Limb (tissue), 2 donors: ENCODE results near the gene PCBP4.
A peak's percentile ranks its signal among the peaks of the same experiment; 100 is the strongest.

ENCODE experiments used
- DNase-seq, 2 donors: peaks; one replicate each; pipeline ENCODE4 v3.0.0-alpha.2; 2016; ENCODE audit errors: extremely low spot score in 2 of 2

Gene PCBP4

DNA sequence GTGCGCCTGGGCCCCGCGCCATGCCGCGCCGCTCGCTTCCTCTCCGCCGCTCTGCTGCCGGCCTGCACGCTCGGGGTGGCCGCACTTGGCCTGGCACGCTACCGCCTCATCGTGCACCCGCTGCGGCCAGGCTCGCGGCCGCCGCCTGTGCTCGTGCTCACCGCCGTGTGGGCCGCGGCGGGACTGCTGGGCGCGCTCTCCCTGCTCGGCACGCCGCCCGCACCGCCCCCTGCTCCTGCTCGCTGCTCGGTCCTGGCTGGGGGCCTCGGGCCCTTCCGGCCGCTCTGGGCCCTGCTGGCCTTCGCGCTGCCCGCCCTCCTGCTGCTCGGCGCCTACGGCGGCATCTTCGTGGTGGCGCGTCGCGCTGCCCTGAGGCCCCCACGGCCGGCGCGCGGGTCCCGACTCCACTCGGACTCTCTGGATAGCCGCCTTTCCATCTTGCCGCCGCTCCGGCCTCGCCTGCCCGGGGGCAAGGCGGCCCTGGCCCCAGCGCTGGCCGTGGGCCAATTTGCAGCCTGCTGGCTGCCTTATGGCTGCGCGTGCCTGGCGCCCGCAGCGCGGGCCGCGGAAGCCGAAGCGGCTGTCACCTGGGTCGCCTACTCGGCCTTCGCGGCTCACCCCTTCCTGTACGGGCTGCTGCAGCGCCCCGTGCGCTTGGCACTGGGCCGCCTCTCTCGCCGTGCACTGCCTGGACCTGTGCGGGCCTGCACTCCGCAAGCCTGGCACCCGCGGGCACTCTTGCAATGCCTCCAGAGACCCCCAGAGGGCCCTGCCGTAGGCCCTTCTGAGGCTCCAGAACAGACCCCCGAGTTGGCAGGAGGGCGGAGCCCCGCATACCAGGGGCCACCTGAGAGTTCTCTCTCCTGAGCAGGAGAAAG is 11.1 kb downstream of the PCBP4 start:
- peak; percentile 21 to 68 for DNase-seq

DNA sequence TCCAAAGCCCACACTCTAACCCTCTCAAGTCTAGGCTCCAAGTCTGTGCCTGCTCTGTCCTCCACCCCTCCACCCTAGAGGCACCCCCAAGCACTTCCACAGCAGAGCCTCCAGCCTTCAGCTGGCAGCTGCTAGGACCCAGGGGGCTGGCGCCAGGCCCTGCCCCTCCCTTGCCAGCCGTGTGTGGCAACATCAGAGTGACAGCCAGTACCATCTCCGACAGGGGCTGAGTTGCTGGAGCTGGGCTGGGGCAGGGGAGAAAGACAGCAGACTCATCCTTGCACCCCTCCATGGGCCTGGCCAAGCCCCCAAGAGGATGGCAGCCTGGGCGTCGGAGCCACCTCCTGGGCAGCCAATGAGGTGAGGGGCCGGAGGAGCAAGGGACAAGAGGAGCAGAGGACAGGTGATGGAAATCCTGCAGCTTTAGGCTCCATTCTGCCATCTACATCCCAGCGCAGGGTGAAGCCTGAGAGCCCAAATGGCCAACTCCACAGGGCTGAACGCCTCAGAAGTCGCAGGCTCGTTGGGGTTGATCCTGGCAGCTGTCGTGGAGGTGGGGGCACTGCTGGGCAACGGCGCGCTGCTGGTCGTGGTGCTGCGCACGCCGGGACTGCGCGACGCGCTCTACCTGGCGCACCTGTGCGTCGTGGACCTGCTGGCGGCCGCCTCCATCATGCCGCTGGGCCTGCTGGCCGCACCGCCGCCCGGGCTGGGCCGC is 11.9 kb downstream of the PCBP4 start, which contains the start of gene GPR62:
GPR62 (plus strand) TSS at position 207 of the 718 bp plus-strand sequence; CDS start at position 479, 272 bp downstream.
- DNase-seq = no peak

DNA sequence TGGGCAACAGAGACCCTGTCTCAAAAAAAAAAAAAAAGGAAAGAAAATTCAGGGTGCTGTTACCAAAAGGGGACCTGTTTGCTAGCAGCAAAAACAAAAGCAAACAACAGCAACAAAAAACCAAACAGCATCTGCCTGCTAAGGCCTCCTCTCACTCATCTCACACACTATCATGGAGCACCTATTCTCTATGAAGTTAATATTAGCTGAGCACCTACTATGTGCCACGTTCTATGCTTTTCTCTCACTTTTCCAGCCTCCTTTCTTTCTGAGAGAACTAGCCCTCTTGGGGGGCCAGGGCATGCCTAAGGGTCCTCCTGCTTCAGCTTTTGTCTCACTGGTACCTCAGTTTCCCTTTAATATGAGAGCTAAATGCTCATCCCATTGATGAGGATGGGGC is 12.5 kb downstream of the PCBP4 start:
- DNase-seq = no peak

DNA sequence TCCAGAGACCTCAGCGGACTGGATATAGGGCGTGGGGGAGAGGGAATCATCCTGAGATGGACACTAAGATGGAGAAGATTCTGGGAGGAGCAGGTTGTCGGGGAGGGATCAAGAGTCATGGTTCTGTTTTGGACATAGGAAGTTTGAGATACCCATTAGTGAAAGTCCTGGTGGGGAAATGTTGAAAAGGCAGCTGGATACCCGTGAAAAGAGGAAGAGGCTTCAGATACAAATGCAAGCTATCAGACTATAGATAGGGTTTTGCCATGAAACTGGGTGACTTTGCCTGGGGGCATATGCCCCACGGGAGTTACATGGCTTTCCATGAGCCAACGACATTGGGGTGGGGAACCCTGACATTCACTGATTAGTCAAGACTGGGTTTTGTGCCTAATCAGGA is 13.1 kb downstream of the PCBP4 start:
- no peak for DNase-seq

DNA sequence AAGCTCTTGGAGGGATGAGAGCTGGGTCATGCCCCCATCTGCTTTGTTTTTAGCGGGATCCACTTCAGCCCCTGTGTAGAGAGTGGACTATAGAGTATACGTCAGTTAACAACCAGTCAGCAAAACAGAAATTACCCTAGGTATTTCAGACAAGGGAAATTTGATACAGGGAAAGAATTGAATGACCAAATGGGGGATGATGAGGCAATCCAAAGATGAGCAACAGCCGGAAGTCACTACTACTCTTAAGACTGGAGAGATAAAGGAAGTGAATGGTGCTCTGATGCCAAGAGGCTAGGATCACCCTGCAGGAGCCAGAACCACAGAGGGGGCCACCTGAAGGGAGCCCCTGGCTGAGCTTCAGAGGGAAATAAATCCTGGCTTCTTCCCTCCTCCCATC is 13.8 kb downstream of the PCBP4 start:
- no peak for DNase-seq

DNA sequence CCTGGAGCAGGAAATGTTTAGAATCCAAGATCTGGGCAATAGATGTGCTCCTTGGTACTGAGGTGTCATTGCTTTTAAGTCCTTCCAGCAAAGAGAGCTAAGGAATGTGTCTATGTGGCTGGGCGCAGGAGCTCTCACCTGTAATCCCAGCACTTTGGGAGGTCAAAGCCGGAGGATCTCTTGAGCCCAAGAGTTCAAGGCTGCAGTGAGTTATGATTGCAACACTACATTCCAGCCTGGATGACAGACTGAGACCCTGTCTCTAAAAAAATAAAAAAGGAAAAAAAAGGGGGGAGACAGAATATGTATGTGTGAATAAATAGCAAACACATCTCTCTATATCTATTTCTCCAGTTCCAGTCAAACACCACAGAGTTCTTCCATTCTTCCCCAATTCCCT is 16.4 kb downstream of the PCBP4 start:
- no peak for DNase-seq

DNA sequence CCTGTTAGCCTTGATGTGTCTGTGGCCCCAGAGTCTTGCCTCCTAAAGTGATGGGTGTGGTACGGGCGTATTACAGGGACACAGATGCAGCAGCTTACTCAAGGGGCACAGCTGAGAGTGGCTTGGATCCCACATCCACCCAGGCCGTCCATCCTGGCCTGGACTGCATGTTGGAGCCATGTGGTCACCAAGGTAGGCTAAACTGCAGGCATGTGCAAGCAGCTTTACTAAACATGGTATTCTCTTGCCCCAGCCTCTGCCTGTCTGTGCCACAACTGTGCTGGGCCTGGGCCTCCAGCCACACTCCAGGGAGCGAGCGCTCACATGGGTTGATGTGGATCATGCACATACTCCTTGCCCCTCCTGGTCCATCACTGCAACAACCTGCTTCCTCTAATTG is 18.1 kb downstream of the PCBP4 start:
- no peak for DNase-seq

DNA sequence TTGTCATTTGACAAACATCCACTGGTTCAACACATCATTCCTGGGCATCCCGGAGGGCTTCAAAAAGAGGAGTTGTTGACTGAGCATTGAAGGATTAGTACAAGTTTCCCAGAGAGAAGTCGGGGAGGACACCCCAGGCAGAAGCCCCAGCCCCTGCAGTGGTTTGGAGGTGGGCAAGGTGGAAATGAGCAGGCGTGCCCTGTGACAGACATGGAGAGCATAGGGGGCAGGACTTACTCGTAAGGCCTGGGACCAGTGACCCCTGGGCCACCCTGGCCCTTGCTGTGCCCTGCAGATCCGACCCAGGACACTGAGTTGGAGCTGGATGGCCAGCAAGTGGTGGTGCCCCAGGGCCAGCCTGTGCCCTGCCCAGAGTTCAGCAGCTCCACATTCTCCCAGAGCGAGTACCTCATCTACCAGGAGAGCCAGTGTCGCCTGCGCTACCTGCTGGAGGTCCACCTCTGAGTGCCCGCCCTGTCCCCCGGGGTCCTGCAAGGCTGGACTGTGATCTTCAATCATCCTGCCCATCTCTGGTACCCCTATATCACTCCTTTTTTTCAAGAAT is 19.2 kb downstream of the PCBP4 start:
- peak in 1 of 2 donors; percentile 13 for DNase-seq

DNA sequence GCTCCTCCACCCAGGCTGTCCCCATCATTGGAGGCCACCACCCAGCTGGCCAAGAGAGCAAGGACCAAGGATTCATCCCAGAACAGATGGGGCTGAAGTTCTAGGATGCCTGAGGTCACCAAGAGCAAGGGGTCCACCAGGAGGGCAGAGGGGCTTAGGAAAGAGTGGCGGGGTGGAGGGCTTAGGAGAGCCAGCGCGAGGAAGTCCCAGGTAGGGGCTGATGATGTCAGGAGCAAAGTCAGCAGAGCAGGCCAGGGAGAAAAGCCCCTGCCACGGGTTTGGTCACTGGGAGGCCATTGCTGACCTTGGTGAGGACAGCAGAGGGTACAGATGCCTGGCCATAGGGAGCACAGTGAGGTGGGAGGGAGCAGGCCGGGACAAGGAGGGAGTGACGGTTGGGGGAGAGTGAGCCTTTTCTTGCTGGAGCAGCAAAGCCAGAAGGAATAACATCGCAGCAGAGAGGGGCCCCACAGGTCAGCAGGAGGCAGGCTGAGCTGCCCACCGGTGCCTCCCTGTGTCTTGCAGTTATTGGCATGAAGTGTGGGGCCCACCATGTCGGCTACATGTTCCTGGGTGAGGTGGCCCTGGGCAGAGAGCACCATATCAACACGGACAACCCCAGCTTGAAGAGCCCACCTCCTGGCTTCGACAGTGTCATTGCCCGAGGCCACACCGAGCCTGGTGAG is 19.9 kb downstream of the PCBP4 start:
- DNase-seq = peak in 1 of 2 donors; percentile 18

DNA sequence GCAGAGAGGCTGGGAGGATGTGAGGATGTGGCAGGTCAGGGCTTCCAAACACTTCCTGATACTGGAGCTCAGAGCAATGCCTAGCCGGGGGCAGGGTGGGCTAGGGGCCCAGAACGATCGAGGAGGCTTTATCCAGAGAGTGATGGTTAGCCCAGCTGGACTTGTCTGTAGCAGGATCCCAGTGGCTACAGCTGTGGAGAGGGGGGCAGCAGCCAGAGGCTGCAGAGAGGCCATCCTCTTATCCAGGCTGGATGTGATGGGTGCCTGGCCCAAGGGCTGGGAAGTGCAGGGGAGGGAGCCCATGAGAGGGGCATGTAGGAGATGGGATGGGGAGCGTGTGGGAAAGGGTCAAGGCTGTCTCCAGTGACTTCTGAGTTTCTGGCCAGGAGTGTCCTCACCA is 20.5 kb downstream of the PCBP4 start:
- DNase-seq = peak in 1 of 2 donors; percentile 14

DNA sequence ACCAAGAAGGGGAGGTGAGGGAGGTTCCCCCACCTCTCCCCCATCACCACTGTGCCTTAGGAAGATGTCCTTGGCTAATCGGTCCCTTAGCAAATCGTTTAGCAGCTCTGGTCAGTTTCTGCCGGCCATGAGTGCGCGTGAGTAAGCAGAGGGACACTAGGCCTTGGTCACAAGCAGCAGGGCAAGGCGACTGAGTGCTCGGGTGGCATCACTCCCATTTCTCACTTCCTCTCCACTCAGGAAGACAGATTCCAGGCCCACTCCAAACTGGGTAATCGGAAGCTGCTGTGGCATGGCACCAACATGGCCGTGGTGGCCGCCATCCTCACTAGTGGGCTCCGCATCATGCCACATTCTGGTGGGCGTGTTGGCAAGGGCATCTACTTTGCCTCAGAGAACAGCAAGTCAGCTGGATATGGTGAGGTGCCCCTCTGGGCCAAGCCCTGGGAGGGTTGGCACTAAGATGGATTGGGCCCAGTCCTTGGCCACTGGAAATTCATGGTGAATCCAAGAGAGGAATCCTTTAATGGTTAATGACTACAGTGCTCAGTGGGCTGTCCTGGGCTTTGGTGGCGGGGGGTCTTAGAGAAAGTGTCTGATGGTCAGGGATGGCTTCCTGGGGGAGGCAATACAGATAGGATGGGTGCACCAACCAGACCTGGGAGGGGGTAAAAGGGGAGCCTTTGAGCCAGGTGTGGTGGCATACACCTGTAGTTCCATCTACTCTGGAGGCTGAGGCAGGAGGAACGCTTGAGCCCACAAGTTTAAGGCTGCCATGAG is 21.1 kb downstream of the PCBP4 start:
- peak in 1 of 2 donors; percentile 17 for DNase-seq

DNA sequence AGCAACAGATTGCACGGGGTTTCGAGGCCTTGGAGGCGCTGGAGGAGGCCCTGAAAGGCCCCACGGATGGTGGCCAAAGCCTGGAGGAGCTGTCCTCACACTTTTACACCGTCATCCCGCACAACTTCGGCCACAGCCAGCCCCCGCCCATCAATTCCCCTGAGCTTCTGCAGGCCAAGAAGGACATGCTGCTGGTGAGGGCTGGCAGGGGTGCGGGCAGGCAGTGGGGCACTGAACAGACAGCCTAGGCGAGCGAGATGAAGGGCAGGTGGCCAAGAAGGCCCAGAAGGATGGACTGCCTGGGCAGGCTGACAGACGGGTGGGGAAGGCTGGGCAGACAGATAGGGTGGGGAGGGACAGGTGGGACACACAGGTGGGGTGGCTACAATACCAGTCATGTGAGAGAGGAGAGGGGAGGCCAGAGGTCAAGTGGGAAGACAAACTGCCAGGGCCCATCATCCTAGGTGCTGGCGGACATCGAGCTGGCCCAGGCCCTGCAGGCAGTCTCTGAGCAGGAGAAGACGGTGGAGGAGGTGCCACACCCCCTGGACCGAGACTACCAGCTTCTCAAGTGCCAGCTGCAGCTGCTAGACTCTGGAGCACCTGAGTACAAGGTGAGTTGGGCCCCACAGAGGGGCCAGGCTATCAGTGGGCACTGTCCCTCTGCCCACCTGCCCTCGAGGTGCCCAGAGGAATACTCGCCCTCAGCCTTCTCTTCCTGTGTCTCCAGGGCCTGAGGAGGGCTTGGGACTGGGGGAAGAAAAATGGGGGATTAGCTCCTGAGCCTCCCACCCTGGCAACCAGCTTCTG is 22.0 kb downstream of the PCBP4 start:
- DNase-seq = peak in 1 of 2 donors; percentile 23

DNA sequence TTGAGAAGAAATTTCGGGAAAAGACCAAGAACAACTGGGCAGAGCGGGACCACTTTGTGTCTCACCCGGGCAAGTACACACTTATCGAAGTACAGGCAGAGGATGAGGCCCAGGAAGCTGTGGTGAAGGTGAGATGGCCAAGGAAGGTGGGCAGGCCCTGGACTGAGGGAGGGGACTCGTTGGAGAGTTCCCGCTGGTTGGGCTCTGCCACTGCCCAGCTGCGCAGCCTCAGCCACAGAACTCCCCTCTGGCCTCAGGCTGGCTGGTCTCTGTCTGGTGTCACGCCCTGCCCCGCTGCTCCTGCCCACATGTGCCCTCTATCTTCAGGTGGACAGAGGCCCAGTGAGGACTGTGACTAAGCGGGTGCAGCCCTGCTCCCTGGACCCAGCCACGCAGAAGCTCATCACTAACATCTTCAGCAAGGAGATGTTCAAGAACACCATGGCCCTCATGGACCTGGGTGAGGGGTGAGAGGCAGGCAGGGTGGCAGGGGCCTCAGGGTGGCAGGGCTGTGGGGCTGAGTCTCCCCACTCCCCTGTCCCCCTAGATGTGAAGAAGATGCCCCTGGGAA is 22.7 kb downstream of the PCBP4 start:
- DNase-seq = peak in 1 of 2 donors; percentile 16

DNA sequence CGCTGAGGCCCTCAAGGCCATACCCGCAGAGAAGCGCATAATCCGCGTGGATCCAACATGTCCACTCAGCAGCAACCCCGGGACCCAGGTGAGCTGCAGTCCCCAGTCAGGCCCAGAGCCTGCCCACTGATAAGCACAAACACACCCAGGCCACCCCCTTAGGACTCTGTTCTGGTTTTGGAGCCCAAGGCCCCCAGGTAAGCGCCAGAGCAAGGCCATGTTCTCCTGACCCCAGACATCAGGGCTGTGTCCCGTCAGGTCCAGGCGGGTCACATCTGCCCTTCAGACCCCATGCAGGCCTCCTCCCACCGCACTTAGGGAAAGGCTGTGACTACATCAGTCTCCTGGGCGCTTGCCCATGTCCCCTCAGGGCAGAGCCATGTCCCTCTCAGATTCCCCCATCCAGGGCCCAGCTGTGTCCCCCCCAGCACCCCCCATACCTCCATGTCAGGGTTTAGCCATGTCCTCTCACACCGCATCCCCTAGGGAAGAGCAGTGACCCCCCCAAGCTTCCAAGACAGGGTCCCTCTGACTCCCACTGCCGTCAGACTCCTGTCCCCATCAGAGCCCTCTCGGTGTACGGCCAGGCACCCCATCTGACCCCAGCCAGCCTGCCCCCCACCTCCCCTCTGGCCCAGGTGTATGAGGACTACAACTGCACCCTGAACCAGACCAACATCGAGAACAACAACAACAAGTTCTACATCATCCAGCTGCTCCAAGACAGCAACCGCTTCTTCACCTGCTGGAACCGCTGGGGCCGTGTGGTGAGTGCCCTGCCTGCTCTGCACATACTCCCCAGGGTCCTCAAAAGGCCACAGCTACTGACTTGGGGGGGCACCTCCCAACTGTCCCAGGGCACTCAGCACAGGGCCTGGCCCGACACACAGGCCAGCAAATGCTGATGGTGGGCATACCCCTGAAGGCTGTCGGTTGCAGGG is 23.5 kb downstream of the PCBP4 start:
- DNase-seq = peak in 1 of 2 donors; percentile 36

DNA sequence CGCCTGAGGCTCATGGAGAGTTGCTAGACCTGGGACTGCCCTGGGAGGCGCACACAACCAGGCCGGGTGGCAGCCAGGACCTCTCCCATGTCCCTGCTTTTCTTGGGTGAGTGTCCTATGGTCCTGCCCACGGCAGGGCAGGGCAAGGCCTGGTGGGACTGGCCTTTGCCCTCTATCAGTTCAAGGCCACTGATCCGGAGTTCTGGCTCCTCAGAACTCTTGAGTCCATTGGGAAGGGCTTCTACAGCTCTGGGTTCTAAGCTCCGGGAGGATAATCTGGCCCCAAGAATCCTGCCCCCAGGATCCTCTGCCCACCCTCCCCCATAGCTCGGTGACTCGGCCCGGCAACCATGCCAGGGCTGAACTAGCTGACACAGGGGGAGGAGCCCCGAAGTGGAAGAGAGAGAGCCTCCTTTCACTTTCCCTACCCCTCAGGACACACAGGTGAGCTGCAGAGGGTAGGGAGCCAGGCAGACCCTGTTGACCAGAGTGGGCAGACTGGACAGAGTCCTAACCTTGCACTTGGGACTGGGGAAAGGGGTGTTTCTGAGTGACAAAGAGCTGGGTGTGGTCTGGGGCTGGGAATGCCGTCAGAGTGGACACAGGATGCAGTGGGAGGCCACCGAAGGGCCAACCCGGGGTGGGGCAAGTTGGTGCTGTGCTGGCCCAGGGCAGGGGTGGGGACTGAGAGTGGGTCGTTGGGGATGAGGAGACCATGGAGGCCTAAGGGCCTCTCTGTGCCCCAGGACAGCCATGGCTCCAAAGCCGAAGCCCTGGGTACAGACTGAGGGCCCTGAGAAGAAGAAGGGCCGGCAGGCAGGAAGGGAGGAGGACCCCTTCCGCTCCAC is 24.4 kb downstream of the PCBP4 start:
- peak in 1 of 2 donors; percentile 42 for DNase-seq

DNA sequence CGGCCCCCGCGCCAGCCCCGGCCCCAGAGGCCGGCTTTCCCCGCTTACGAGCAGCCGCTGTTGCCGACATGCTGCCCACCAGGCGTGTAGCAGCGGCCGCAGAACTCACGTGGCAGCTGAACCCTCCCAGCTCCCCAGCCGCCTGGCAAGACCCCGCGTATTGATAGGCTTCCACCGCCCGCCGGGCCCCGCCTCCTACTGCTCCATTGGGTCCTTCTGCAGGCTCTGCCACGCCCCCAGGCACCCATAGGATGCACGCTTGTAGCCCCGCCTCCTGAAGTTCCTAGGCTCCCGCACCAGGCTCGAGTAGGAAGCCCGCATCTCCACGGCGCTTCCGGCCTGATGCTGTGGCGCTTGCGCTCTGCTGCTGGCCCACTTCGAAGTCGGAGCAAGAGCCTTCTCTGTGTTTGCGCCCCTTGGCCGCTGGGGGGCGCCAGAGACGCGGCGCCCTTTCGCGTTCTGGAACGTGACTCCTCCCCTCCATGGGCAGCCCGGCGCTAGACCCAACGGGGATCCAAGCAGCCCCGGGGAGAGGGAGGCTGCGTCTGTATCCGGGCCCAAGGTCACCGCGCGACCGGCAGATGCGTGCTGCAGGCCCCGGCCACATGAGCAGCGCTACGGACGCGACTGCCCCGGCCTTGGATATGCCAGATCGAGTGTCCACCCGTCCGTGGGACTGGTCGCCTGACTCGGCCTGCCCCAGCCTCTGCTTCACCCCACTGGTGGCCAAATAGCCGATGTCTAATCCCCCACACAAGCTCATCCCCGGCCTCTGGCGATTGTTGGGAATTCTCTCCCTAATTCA is 25.3 kb downstream of the PCBP4 start, which contains the start of the genes PARP3 and RRP9:
PARP3 (plus strand) TSS at position 566 of the 805 bp plus-strand sequence. CDS start 993 bp downstream, outside the sequence.
RRP9 (minus strand) TSS at position 107 of the 805 bp plus-strand sequence; CDS start at position 70, 37 bp downstream.
- peak; percentile 99 to 100 for DNase-seq

DNA sequence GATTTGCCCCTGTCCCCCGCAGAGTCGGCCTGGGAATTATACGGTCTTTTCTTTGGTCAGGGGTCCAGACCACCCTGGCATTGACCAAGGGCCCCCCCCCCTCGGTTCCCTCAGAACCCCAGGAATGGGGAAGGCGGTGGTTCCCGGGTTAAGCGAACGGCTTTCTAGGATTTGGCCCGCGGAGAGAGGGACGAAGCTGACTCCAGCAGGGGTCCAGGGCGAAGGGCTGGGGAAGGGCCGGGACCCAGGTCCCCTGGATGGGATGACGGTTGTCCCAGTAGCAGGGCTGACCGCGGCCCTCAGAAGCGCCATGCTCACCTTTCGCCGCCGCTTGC is 25.8 kb downstream of the PCBP4 start:
- DNase-seq = no peak
